T-helper 9 cell (primary cell): Measurements from ENCODE around the gene NCAM1.

Experiments
- DNase-seq: peaks from one replicate; pipeline ENCODE4 v3.0.0-alpha.2; 2020

Gene NCAM1

GRCh38 chr11:112968941-112969713 lies 7.9 kb downstream of the NCAM1 start:
- no peak for DNase-seq

GRCh38 chr11:112971195-112971594 lies 10.0 kb downstream of the NCAM1 start:
- DNase-seq: no peak

- DNase-seq: no peak
Measured at GRCh38 chr11:112971827-112972226, 10.6 kb downstream of the NCAM1 start.

GRCh38 chr11:112972399-112973145 lies 11.4 kb downstream of the NCAM1 start:
- no peak for DNase-seq

- DNase-seq: no peak
Measured at GRCh38 chr11:112975051-112975450, 13.8 kb downstream of the NCAM1 start.

GRCh38 chr11:112975493-112975892 lies 14.3 kb downstream of the NCAM1 start:
- DNase-seq: no peak

GRCh38 chr11:112977755-112978154 lies 16.5 kb downstream of the NCAM1 start:
- no peak for DNase-seq

GRCh38 chr11:112983887-112984286 lies 22.7 kb downstream of the NCAM1 start:
- DNase-seq: no peak

GRCh38 chr11:112989198-112989597 lies 28.0 kb downstream of the NCAM1 start:
- DNase-seq: no peak

- no peak for DNase-seq
Measured at GRCh38 chr11:112993808-112994207, 32.6 kb downstream of the NCAM1 start.

GRCh38 chr11:112995423-112996090 lies 34.3 kb downstream of the NCAM1 start:
- DNase-seq: no peak

GRCh38 chr11:112996994-112997393 lies 35.8 kb downstream of the NCAM1 start:
- no peak for DNase-seq

- DNase-seq: no peak
Measured at GRCh38 chr11:112997857-112998466, 36.7 kb downstream of the NCAM1 start.

- DNase-seq: no peak
Measured at GRCh38 chr11:112999520-112999919, 38.3 kb downstream of the NCAM1 start.

- no peak for DNase-seq
Measured at GRCh38 chr11:113001709-113002108, 40.5 kb downstream of the NCAM1 start.

- DNase-seq: no peak
Measured at GRCh38 chr11:113006896-113007445, 45.8 kb downstream of the NCAM1 start.

GRCh38 chr11:113014262-113015097 lies 53.3 kb downstream of the NCAM1 start:
- no peak for DNase-seq

GRCh38 chr11:113015098-113015455 lies 53.9 kb downstream of the NCAM1 start:
- no peak for DNase-seq

- DNase-seq: no peak
Measured at GRCh38 chr11:113016905-113017304, 55.7 kb downstream of the NCAM1 start.

GRCh38 chr11:113018913-113019312 lies 57.7 kb downstream of the NCAM1 start:
- DNase-seq: no peak

- DNase-seq: no peak
Measured at GRCh38 chr11:113019711-113020110, 58.5 kb downstream of the NCAM1 start.

GRCh38 chr11:113021111-113021510 lies 59.9 kb downstream of the NCAM1 start:
- DNase-seq: no peak
